Ovary (tissue), 9 donors: Measurements from ENCODE around the gene THPO. TPM values are rescaled to one million over a fixed set of nuclear protein-coding genes. Genes with fewer than 3 reads are reported as not detected.
A peak's percentile ranks its signal among the peaks of the same experiment; 100 is the strongest.

Experiments
- DNase-seq, 5 donors: peaks; one replicate each; pipeline ENCODE4 v3.0.0-alpha.2; 2019 to 2020
- H3K27ac ChIP-seq, 2 donors: fragments of 200-600 bp; one replicate each; pipeline versions ENCODE4 v1.5.1 to v1.8.0; 2019 to 2022
- H3K27me3 ChIP-seq: fragments of 200-600 bp; one replicate; pipeline ENCODE4 v1.8.0; 2022
- H3K36me3 ChIP-seq: fragments of 200-600 bp; sonication (generic); one replicate; pipeline ENCODE4 v1.5.1; 2019
- H3K4me1 ChIP-seq: one replicate; pipeline ENCODE4 v1.8.1; 2013; ENCODE audit warnings: mild to moderate bottlenecking, moderate library complexity; ENCODE audit not compliant: insufficient read depth
- H3K4me3 ChIP-seq: fragments of 200-600 bp; sonication (generic); one replicate; pipeline ENCODE4 v1.5.1; 2017
- H3K9me3 ChIP-seq, 2 donors: fragments of 200-600 bp in 1 of 2; sonication (generic) in 1 of 2; one replicate each; pipeline versions ENCODE4 v1.5.1 to v1.8.1; 2013 to 2019; ENCODE audit warnings: mild to moderate bottlenecking in 1 of 2, moderate library complexity in 1 of 2
- EP300 ChIP-seq: sonication (generic); formaldehyde crosslinking; IDR thresholded peaks from one replicate; pipeline ENCODE4 v1.6.1; 2017; ENCODE audit warnings: antibody characterized with exemption
- POLR2A ChIP-seq: fragments of 450-650 bp; IDR thresholded peaks from one replicate; pipeline ENCODE4 v1.6.1; 2017; ENCODE audit warnings: antibody characterized with exemption, mild to moderate bottlenecking, moderate library complexity
- WGBS, 3 donors: extraction: QIAGEN DNeasy Blood & Tissue Kit in 1 of 3; methylation state at CpG; one replicate each; pipeline versions ENCODE4 v1.1.5 to v1.1.7; 2013 to 2017; 5-methylcytosine and 5-hydroxymethylcytosine counted together
- intact Hi-C, 4 donors: fragments of 100-400 bp; cut with DNase I; formaldehyde crosslinking; loops; one replicate each; pipeline versions ENCODE4 v1.11.0 to v1.15.1; 2022 to 2023
- polyA plus RNA-seq, 2 donors: library from polyadenylated mRNA; stranded (reverse); fragments of 200-250 nt in 1 of 2; fragments of 350-450 nt in 1 of 2; fragmentation: Illumina TruSeq in 1 of 2; extraction: RNeasy Lipid Tissue Mini Kit (QIAGEN cat#74804) in 1 of 2; gene quantifications; one replicate each; pipeline ENCODE4 v1.2.3, GENCODE V29; 2013 to 2014
- total RNA-seq, 7 donors: library from RNA; depleted of rRNA in 2 of 7; stranded (reverse); fragments of >200 nt in 2 of 7; fragmentation: NEBNext Ultra II Directional in 3 of 7; extraction: Animal tissue kit (Norgen Biotek cat#: 25700) in 3 of 7; gene quantifications; one replicate each; pipeline versions ENCODE4 v1.1.0 to v1.2.4, GENCODE V29; 2016 to 2023
- TF ChIP-seq, protein P1 (sequence below), 3 donors: fragments of 450-650 bp in 2 of 3; fragments of 200-600 bp in 1 of 3; IDR thresholded peaks; one replicate each; pipeline versions ENCODE4 v1.5.1 to v1.8.0; 2016 to 2022; ENCODE audit warnings: antibody characterized with exemption in 3 of 3, mild to moderate bottlenecking in 1 of 3
- donor health status: DM: no; HTN: no; CAD: no; lungs with moderate emphysema.
- donor health status: DM: no; HTN: no; CAD: no.
- donor health status: Bipolar disorder and iron deficiency.
- donor health status: DM: yes; HTN: yes; CAD: no.
- donor health status: DM: no; HTN: no; CAD: no.
- donor health status: DM: yes; HTN: yes; CAD: no.

The THPO gene
- total and polyA plus RNA-seq, 9 donors, result 0.34 to 2.0 (median 1.2) TPM

DNA sequence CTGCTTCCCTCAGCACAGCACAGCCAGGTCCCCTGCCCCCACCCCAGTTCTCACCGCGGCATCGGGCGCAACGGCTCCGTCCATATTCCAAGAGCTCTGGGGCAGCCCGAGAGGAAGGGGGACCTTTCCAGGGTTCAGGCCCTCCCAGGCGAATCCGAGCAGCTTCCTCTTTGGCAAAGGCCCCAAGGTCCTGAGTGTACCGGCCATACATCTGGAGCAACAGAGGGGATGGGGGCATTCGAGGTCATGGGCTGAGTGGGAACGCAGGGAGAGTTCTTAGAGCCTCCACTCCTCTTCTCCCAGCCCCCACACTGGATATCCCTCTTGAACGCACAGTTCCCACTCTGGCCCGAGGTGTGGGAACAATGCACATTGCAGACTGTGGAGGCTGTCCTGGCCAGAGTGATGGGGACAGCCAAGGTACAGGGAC lies 19.1 kb downstream of the THPO start:
- H3K36me3 ChIP-seq, result no peaks in the 10 kb centered on the region
- H3K4me1 ChIP-seq, result peaks cover 19% of the 10 kb centered on the region
- no peaks in the 10 kb centered on the region for H3K27me3 ChIP-seq
- intact Hi-C loops, result loop anchor here in 2 of 4 donors (5.0 to 10.0 kb wide), 2 partner anchors 42 to 54 kb away; no protein-coding TSS in a partner anchor
- no peak overlapping the region for H3K4me3 ChIP-seq
- H3K9me3 ChIP-seq, result no peaks in the 10 kb centered on the region
- peak in 2 of 5 donors; percentile 55 to 69 for DNase-seq
- WGBS, 3 donors, result 8 to 35% (median 13%) methylated on average over 14 of the region's 14 CpGs
- TF ChIP-seq, protein P1, sequence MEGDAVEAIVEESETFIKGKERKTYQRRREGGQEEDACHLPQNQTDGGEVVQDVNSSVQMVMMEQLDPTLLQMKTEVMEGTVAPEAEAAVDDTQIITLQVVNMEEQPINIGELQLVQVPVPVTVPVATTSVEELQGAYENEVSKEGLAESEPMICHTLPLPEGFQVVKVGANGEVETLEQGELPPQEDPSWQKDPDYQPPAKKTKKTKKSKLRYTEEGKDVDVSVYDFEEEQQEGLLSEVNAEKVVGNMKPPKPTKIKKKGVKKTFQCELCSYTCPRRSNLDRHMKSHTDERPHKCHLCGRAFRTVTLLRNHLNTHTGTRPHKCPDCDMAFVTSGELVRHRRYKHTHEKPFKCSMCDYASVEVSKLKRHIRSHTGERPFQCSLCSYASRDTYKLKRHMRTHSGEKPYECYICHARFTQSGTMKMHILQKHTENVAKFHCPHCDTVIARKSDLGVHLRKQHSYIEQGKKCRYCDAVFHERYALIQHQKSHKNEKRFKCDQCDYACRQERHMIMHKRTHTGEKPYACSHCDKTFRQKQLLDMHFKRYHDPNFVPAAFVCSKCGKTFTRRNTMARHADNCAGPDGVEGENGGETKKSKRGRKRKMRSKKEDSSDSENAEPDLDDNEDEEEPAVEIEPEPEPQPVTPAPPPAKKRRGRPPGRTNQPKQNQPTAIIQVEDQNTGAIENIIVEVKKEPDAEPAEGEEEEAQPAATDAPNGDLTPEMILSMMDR (IDR thresholded peaks at IDR 0.05), result no peak
- TF ChIP-seq EP300, result no peak
- no peak for TF ChIP-seq POLR2A
- no peak overlapping the region for H3K27ac ChIP-seq

DNA sequence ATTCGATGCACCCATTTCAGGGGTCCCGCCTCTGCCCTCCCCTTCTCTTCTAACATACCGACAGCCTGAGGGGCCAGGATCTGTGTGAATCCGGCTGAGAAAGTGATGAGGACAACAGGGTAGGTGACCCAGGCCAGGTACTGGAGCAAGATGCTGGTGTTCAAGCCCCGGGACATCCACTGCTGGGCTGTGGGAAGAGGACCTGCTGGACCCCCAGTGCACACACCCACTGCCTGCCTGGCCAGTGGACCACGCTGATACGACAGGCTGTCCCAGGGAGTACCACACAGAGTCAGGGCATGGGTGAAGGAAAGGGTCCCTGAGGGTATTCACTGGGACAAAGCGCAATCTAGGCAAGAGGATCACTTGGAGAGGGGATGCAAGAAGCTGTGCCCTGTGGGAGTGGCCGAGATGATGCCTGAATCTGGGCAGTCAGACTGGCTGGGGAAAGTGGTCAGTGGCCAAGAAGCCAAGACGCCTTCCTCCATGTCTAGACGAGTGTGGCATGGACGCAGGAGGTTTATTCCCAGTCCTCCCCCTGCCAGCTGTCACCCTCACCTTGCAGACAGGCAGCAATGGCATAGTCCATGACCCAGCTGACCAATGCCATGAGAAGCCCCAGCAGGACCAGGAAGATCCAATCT lies 19.8 kb downstream of the THPO start:
- H3K4me1 ChIP-seq, result peaks cover 17% of the 10 kb centered on the region
- H3K27ac ChIP-seq, result no peak overlapping the region
- intact Hi-C loops, result loop anchor here in 2 of 4 donors (5.0 to 10.0 kb wide), 2 partner anchors 41 to 53 kb away; no protein-coding TSS in a partner anchor
- TF ChIP-seq EP300 (no peak), POLR2A (no peak)
- TF ChIP-seq, protein P1 (IDR thresholded peaks at IDR 0.05), result no peak
- H3K27me3 ChIP-seq, result no peaks in the 10 kb centered on the region
- 89 to 91% (median 90%) methylated on average over 12 of the region's 12 CpGs for WGBS, 3 donors
- H3K4me3 ChIP-seq, result no peak overlapping the region
- no peaks in the 10 kb centered on the region for H3K36me3 ChIP-seq
- H3K9me3 ChIP-seq, result no peaks in the 10 kb centered on the region
- peak in 3 of 5 donors; percentile 21 to 38 (median 29) for DNase-seq

DNA sequence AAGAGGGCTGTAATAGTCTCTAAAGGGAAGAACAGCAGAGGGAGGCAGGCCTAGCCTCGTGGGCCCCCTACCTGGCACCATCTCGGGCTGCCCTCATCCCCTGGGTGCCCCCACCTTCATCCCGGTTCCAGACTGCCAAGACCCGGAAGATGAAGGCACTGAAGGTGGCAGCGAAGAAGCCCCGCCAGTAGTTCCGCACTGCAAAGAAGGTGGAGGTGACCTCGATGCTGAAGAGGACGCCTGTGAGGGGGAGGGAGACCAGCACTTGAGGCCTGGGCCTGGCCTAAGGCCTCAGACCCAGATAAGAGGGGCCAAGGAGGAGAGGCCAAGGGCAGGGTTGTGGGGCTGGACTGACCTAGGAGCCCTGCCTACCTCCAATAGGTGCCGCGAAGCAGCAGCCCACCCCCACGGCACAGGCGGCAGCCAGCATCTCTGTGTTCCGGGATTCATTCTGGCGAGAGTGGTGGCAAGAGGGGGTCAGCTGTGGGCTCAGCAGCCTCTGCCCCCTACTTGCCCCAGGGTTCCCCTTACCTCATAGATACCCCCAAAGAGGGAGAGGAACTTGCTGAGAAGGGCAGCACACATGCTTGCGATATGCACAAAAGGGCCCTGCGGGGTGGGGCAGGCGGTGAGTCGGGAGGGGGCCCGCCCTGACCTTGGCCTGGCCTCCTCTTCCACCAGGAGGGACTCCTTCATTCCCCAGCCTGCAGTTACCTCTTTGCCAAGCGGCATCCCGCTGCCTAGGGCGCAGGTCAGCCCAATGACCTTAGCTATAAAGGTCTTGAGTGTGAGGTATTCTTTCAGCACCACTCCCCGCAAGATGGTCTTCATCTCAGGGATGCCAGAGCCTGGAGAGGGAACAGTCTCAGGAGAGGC lies 20.5 kb downstream of the THPO start:
- peak in 2 of 5 donors; percentile 22 to 35 for DNase-seq
- Histone ChIP-seq H3K27me3 (no peaks in the 10 kb centered on the region), H3K36me3 (no peaks in the 10 kb centered on the region), H3K27ac (no peak overlapping the region), H3K9me3 (no peaks in the 10 kb centered on the region), H3K4me1 (peaks cover 17% of the 10 kb centered on the region), H3K4me3 (no peak overlapping the region)
- intact Hi-C loops, result loop anchor here in 2 of 4 donors (5.0 to 10.0 kb wide), 2 partner anchors 40 to 53 kb away; no protein-coding TSS in a partner anchor
- TF ChIP-seq POLR2A (no peak), EP300 (no peak)
- TF ChIP-seq, protein P1 (IDR thresholded peaks at IDR 0.05), result no peak
- WGBS, 3 donors, result 84 to 89% (median 89%) methylated on average over 21 to 24 of the region's 24 CpGs

DNA sequence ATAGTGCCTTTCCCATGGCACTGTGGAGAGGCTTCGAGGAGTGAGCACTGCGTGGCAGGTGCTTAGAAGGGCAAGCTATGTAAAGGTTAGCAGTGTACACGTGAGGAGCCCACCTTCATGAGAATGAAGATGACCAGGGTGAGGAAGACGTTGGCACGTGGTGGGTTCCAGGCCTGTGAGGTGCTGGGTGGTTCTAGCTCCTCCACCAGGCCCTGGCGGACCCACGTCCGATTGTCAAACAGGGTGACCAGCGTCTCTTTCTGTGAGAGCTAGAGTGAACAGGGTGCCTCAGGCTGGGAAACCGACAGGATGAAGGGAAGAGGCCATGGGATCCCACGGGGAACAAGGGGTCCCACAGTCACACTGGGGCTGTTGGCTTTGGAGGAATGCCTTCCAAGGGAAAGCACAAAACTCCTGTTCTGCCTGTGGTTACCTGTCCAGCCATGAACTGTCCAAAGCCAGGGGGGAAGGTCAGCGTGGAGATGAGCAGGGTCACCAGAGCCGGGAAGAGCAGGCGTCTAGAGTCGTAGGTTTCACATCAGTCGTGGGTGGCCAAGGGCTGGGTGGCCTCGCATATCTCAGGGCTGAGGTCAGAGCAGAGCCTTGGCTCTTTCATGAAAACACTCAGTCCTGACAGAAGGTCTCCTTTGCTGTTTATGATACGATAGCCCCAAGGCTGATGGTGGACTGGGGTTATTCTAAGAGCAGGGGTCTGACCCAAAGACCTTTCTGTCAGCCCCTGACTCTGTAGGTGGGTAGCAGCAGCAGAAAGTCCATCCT lies 22.6 kb downstream of the THPO start:
- no peak overlapping the region for H3K27ac ChIP-seq
- no peaks in the 10 kb centered on the region for H3K27me3 ChIP-seq
- H3K36me3 ChIP-seq, result no peaks in the 10 kb centered on the region
- no peak for TF ChIP-seq POLR2A
- TF ChIP-seq EP300, result no peak
- TF ChIP-seq, protein P1 (IDR thresholded peaks at IDR 0.05), result no peak
- WGBS, 3 donors, result 66 to 76% (median 70%) methylated on average over 18 of the region's 18 CpGs
- no peak for DNase-seq
- peaks cover 23% of the 10 kb centered on the region for H3K4me1 ChIP-seq
- H3K4me3 ChIP-seq, result no peak overlapping the region
- H3K9me3 ChIP-seq, result no peaks in the 10 kb centered on the region
- intact Hi-C loops, result loop anchor here in 2 of 4 donors (5.0 to 10.0 kb wide), 2 partner anchors 38 to 51 kb away; no protein-coding TSS in a partner anchor
